ENCODE results near the gene FGF8.

DNA sequence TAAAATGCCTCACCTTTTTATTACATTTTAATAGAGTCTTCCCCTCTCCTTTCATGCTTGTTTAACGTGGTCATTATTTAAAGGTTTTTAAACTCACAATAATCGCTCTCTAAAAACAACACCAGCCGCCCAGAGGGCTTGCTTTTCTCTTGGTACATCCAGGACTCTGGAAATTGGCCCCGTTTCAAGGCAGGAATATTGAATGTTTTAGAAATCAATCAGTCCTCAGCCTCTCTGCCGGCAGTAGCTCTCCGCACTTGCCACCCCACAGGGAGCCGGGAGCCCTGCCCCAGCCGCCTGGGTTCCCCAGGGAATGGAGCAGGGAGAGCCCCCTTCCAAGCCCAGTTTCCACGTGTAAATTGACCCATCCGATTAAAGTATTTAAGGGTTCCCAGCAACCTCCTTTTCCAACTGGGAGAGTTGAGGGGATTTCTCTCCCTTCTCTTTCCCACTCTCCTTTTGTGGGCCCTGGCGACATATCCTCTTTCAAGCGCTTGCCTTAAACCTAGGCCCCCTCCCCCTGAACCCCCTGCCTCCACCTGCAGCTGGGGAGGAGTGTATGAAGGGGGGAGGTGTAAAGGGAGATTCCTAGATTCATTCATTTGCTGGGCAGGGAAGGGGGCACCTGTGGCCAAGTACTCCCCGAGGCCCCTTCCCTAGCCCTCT, 1.9 kb downstream of the FGF8 start:
- TF ChIP-seq MAX (IDR thresholded peaks at IDR 0.05; ENCODE audit: low read depth, low read length) (no peak), CTCF (IDR thresholded peaks at IDR 0.05; ENCODE audit: low read depth, low read length) (no peak)

Data from NB4 (cell line).